HTR-8/SVneo (cell line): ENCODE measurements around the gene ATP6V1B1.

ENCODE experiments used
- DNase-seq: peaks from one replicate; pipeline ENCODE4 v3.0.0; 2011; ENCODE audit warnings: low spot score, mixed read lengths; ENCODE audit not compliant: insufficient read length
- FAIRE-seq: peaks from 2 replicates; lab custom pipeline; 2011; peaks lifted over from hg19 to GRCh38; lab: Jason Lieb, UNC

The ATP6V1B1 gene

DNA sequence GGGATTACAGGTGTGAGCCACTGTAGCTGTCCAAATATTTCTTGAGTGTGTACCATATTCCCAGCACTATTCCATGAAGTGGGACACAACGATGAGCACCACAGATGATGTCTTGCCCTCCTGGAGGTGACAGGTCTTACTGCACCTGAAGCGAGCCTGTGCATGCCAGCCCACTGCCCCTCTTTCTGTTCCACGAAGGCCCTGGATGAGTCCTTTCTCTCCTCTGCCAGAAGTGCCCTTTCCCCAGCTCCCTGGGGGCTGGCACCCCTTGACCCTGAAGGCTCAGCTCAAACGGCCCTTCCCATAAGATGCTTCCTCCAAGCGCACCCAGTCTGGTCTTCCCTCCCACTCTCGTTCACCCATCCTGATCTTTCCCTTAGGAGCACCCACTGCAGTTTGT lies 5.5 kb downstream of the ATP6V1B1 start:
- DNase-seq (no peak), FAIRE-seq (peak; percentile 28)

DNA sequence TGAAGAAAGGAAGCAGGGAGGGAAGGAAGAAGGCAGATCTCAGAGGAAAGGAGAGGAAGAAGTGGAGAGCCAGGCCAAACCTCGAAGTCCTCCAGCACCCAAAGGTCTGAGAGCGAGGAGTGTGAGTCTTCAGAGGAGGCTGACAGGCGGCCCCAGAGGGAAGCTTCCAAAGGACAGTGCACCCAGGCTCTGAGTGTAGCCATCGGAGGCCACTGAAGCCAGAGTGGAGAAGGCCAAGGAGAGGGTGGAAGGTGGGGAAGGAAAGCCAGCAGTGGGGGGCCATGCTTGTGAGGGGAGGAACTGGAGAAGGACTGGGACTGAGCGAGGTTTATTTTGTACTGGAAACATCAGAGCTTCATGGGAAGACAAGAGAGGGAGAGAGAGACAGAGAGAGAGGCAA lies 6.0 kb downstream of the ATP6V1B1 start:
- FAIRE-seq, result no peak

DNA sequence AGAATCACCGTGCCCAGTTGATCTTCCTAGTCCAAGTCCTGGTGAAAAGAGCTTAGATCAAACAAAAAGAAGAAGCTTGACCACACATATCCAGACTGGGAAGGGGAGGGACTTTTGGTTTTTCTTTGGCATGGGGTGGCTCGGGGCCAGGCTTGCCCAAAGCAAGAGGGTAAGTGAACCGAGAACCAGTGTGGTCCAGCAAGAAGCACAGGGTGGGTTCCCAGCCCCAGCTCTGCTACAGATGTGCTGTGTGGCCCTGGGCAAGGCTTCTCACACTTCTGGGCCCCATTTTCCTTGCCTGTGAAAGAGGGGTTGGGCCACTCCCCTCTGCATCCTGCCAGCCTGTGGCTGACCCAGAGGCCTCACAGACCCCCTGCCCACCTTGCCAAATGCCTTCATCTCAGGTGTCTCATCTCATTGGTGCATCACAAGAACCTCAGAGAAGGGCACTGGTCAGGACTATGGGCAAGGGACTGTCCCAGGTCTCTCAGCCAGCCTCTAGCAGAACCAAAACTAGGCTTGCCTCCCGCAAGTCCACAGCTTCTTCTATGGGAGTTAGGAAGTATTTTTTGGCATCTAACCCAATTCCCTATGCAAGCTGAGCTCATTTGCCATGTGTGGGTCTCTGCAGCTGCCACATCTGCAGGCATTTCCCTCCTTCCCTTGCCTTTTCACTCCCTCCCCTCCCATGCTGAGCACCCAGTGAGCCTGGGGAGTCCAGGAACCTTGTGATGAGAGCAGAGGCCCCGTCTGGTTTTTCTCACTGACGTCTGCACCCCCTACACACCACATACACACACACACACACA lies 6.9 kb downstream of the ATP6V1B1 start:
- DNase-seq (no peak), FAIRE-seq (no peak)

More for the DNA sequence above, 6.0 kb downstream of the ATP6V1B1 start:
- DNase-seq, result no peak

DNA sequence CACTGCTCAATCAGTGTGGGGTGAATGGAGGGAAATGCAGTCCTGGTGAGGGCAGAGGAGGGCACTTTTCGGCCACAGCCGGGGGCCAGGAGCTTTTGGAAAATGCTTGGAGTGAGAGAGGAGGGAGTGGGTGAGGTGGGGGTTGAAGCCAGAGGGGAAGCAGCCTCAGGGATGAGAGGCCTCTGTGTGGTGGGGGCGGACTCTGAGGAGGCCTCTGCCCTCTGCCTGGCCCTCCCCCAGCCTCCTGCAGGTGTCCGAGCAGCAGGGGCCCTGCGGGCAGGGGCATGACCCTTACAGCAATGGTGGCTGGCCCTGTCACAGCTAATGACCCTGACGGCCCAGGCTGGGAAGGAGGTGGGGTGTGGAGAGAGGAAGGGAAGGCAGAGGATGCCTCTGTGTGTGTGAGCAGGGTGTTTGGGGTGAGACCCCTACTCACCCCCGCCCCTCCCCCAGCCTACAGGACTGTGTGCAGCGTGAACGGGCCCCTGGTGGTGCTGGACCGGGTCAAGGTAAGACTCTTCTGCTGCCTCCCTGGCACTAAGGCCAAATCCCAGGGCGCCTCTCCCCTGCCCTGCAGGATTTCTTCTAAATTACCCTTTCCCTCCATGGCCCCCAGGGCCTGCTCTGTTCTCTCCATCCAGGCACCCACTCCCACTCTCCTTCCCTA lies 7.6 kb downstream of the ATP6V1B1 start:
- DNase-seq (no peak), FAIRE-seq (no peak)

DNA sequence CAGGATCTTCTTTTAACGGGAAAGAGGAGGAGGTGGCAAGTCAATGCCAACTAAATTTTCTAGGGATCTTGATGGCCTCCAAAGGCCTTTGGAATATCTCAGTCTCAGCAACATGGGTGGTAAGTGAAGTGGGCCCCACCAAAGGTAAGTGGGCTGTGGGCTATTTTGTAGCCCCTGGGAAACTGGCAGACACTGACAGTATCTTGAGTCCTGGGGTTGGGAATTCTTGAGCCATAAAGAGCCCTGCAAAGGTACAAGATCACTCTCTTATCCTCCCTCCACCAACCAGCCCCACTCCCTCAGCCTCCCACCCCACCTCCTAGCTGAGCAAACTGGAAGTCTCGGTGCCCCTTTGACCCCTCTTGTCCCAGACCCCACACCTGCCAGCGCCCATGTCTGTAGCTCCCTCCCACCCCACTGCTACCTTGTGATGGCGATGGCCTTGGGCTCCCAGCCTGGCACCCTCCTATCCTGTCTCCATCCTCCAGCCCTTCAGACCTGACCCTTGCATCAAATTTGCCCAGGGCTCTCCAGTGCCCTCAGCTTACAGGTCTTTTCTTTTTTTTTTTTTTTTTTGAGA lies 8.5 kb downstream of the ATP6V1B1 start:
- FAIRE-seq (no peak), DNase-seq (no peak)

DNA sequence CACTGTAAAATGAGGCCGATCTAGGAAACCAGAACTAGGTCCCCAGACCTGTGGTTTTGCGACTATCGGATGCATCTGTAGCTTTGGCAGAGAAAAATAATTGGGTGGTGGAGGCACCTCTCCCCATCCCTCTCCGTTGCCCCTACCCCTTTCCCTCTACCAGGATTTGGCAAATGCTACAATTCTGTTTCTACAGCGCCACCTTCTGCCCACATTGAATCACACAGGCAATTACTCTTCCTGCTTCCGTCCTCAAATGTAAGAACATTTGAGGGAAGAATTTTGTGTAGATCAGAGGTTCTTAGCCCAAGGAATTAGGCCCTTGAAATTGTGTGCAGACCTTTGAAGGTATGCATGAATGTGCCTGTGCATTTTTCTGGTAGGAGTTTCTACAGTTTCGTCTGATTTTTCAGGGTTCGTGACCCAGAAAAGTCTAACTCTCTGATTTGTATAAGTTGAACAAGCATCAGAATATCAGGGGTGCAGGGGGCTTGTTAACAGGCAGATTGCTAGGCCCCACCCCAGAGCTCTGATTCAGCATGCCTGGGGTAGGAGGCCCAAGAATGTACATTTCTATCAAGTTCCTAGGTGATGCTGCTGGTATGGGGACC lies 11.2 kb downstream of the ATP6V1B1 start:
- peak; percentile 36 for FAIRE-seq
- peak; percentile 53 for DNase-seq

DNA sequence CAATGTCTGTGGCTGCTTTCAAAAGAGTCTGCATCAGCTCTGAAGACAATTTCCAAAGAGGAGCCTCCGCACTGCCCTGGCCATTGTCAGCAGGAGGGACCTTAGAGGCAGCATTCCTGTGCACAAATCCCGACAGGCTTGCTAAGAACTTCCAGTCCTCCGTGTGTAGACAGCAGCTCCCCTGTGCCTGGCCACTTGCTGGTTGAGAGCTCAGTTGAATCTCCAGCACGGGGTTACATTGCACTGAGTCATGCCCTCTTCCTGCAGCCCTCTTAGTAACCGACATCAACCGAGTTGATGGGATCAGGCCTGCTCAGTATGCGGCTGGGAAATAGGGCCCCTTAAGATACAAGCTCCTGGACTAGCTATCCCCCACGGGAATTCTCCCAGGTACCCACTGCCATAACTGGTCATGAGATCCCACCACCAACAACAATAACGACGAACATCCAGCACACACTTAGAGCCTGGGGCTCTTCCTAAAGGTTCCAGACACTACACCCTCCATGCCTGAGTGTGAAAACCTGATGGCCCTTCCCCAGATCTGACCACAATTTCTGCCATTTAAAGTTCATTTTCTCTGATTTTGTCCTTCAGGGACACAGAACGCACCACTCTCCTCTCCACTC lies 12.0 kb downstream of the ATP6V1B1 start:
- peak; percentile 71 for FAIRE-seq
- DNase-seq, result peak; percentile 42

DNA sequence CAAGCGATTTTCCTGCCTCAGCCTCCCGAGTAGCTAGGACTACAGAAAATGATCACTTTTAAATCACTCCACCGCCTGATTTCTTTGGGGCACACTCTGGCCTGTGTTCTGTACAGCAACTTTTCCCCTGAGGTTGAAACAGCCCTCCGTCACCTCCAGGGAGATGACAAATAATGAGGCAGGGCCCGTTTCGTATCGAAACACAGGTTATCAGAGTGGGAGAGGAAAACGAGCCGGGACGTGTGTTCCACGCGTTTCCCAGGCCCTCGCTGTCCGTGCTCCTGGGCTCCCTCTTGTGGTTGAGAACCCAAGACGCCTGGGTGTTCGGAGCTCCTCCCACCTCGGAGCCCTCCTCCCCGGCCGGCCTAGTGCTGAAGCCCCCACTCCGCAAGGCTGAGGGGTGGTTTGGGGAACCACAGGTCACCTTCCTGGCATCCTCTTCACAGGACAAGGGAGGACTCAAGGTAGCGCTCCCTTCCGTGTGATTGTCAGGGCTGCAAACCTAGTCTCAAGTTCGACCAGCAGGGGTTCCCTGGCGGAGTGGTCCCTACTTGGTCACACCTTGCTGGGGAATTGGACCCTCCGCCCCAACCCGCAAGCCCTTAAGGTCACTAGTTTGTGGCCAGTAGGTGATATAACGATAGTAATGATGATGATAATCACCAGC lies 12.8 kb downstream of the ATP6V1B1 start:
- peak; percentile 87 for DNase-seq
- FAIRE-seq, result peak; percentile 46

DNA sequence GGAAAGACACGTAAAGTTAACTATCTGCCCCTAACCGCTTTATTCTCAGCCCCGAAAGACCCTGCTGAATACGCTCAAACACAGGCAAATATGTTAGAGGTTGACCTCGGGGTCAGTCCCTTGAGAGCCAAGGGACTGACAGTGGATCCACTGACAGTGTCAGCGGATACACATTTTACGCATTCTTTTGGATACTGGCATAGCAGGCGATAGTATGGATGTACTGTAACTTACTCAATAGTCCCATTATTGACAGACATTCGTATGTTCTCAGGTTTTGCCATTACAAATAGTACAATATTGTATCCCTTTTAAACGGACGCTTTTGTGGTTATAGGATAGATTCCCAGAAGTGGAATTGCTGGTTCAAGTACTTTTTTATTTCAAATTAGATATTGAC lies 13.4 kb downstream of the ATP6V1B1 start:
- no peak for FAIRE-seq

DNA sequence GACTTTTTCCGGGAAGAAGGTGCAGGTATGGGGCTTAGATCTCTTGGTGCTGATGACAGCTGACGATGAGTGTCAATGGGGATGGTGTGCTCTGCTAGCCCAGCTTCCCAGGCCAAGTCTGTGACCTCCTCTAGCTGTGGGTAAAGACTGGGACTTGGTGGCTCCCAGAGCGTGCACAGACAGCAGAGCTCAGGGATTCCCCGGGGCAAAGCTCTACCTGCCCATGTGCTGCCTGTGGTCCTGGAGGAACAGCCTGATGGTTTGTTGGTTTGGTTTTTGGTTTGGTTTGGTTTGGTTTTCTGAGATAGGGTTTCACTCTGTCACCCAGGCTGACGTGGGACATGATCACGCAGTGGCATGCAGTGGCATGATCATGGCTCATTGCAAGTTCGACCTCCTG lies 19.2 kb downstream of the ATP6V1B1 start:
- FAIRE-seq (no peak), DNase-seq (no peak)

More for the DNA sequence above, 13.4 kb downstream of the ATP6V1B1 start:
- DNase-seq, result no peak

DNA sequence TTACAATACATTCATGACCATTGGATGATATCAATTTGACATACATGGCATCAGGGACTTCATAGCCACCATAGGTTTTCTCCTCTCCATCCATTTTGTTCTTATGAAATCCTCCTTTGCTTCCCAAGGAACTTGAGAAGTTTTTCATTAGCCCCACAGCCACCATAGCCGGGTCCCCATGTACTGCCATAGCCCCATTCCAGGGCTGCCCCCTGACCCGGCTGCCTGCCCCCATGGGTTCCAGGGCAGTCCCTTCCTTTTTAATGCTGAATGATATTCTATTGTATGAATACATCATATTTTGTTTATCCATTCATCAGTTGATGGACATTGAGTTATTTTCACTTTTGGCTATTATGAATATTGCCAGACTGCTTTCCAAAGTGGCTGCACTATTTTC lies 20.4 kb downstream of the ATP6V1B1 start:
- no peak for FAIRE-seq
- DNase-seq, result no peak

DNA sequence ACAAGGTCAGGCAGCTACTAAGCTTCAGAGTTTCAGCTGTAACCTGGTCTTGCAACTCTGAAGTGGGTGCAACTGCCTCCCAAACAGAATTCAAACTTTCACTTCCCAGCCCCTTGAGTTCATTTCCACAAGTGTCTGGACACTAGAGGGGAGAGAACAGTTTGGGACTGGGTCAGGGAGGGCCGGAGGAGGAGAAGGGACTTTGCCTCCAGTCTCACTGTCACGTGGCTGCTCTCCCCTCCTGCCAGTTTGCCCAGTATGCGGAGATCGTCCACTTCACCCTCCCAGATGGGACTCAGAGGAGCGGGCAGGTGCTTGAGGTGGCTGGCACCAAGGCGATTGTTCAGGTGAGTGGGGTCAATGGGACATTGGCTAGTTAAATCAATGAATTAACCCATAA lies 22.1 kb downstream of the ATP6V1B1 start:
- no peak for FAIRE-seq
- DNase-seq, result no peak

DNA sequence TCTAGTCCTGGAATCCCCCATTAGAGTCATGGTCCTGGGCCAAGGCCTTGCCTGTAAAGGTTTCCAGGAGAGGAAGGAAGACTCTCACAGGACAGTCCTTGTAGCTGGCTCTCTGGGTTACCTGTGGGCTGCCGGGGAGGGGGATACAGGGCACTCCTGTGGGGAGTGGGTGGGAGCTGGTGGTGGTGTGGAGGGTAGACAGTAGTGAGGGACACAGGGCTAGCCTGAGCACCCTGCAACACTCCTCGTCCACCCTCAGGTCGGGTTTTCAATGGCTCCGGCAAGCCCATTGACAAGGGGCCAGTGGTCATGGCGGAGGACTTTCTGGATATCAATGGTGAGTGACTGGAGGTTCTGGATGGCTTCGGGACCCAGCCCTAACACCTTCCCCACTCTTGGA lies 23.1 kb downstream of the ATP6V1B1 start:
- DNase-seq (no peak), FAIRE-seq (no peak)

DNA sequence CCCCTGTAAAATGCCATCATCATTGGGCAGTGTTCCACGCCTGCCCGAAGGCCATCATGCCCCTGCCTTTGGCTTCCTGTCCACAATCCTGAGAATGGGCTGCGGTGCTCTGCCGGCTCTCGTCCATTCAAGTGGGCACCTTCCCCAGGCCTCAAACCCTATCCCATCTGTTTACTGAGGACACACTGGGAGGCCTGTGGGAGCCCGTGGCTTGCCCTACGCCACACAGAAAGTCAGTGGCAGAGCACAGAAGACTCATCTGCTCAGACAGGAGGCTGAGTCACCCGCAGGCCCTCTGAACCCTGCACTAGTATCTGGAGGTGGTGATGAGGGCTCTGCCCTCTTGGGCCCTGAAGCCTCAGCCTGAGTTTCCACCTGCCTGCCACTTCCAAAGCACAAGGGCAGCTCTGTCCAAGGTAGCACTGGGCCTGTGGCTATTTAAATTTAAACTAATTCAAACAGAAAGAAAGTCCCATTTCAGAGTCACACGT lies 23.6 kb downstream of the ATP6V1B1 start:
- DNase-seq, result no peak
- FAIRE-seq, result no peak

DNA sequence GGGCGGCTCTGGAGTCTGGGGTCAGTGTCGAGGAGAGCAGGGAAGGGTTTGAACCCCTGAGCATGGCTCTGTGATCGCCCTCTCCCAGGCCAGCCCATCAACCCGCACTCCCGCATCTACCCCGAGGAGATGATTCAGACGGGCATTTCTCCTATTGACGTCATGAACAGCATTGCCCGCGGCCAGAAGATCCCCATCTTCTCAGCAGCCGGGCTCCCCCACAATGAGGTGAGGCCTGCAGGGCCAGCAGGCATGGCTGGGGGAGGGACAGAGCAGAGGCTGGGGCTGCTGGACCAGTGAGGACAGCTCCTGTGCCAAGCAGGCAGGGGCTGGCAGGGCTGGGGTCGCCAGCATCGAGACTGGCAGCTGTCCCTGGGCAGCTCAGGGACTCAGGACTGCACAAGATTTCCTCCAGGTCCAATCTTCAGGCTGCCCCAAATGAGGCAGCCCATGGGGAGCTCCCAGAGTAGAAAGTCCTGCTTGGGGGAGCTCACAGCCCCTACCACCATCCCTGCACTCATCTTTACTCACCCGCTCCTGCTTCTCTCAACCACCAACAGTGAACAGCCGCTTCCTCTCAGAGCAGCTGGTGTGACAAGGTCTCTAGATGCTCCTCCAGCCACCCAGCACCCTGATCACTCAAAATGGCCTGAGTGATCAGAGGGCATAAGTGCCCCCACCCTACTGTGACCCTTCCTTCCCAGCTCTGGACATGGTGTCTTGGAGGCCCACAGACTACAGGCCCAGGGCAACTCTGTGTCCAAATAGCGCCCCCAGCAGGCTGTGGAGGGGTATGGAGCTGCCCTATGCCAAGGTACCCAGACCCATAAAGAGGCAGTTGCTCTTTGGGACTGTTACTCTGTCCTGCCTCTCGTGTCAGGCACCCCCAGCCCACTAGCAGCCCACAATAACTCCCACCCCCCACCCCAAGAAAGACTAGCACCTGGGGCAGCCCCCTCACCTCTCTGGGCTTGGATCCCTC lies 24.4 kb downstream of the ATP6V1B1 start:
- DNase-seq (no peak), FAIRE-seq (no peak)

DNA sequence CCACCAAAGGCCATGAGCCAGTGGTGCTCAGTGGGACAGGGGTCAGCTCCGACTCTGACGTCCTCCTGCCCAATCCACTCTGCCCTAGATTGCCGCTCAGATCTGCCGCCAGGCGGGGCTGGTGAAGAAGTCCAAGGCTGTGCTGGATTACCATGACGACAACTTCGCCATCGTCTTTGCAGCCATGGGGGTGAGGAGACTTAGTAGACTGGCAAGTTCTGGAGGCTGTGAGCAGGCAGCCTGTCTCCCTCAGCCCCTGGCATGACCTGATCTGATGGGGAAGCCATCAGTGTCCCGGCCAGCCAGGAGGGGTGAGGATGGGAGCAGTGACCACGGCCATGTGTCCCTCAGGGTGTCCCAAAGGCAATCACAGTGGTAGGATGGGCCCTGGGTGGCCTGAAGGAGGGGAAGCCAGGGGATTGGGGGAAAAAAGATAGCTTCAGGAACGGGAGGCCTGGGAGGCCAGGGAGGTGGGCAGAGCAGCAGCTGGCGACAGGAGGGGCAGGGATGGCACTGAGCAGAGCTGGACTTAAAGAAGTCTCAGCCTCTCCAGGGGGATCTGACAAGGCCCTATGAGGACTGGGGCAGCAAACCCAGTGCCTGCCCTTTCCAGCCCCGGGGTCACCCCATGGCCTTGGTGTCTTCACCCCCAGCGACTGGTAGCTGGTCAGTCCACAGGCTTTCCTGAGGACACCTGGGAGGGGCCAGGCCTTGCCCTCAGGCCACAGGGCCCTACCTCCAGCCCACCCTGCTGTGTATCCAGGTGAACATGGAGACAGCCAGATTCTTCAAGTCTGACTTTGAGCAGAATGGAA lies 25.3 kb downstream of the ATP6V1B1 start:
- peak; percentile 40 for FAIRE-seq

DNA sequence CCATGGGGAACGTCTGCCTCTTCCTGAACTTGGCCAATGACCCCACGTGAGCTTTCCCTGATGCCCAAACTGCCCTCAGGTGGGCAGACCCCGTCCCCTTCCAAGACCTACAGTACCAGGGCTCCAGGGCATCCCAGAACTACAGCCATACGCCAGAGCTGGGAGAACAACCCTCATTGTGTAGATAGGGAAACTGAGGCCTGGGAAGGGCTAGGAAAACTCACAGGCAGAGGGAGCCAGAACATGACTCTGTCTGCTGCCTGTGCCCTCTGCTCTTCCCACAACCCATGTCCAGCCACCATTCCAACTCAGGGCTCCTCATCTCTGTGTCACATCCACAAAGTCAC lies 25.9 kb downstream of the ATP6V1B1 start:
- DNase-seq, result no peak
- no peak for FAIRE-seq

More for the DNA sequence above, 25.3 kb downstream of the ATP6V1B1 start:
- no peak for DNase-seq
